Inferior parietal cortex (tissue), 1 donor: ENCODE data around the gene REX1BD.

Source experiments
- DNase-seq: peaks from one replicate; pipeline ENCODE4 v3.0.0-alpha.2; 2016; ENCODE audit errors: extremely low spot score

Gene REX1BD

DNA sequence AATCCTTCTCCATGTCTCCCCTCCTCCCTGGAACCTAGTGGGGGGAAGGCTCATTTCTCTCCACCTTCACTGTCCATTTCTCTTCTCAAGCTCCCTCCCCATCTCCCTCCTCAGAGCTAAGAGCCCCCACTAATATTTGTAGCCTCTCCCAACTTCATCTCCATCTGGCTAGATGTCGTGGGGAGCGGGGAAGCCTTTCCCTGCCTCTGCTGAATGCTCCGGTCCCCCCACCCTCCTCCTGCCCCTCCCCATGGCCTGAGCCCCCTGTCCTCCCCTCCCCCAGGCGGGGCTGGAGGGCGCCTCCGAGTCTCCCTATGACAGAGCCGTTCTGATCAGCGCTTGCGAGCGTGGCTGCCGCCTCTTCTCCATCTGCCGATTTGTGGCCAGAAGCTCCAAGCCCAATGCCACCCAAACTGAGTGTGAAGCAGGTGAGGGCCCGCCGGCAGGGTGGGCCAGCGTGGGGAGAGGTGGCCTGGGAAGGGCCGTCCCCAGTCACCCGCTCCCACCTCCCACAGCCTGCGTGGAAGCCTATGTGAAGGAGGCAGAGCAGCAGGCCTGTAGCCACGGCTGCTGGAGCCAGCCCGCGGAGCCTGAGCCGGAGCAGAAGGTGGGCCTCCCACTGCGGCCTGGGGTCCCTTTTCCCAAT, 25.1 kb downstream of the REX1BD start:
- no peak for DNase-seq

DNA sequence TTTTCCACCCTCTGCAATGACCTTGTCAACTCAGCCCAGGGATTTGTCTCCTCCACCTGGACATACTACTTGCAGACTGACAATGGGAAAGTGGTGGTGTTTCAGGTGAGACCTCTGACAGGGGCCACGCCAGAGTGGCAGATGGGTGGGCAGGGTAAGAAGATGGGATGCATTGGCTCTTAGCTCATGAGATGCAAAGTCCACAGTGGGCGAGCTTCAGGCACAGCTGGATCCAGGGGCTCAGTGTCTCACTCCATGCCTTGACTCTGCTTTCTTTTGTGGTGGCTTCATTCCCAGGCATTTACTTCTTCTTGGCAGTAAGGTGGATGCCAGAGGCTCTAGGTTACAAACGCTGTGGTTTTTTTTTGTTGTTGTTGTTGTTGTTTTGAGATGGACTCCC, 27.4 kb downstream of the REX1BD start:
- no peak for DNase-seq

DNA sequence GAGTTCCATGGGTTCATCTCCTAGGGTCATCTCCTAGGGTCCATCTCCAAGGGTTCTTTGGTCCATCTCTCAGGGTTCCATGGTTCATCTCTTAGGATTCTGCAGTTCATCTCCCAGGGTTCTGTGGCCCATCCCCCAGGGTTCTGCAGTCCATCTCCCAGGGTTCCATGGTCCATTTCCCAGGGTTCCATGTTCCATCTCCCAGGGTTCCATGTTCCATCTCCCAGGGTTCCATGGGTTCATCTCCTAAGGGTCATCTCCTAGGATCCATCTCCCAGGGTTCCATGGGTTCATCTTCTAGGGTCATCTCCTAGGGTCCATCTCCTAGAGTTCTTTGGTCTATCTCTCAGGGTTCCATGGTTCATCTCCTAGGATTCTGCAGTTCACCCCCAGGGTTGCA, 29.0 kb downstream of the REX1BD start:
- no peak for DNase-seq

DNA sequence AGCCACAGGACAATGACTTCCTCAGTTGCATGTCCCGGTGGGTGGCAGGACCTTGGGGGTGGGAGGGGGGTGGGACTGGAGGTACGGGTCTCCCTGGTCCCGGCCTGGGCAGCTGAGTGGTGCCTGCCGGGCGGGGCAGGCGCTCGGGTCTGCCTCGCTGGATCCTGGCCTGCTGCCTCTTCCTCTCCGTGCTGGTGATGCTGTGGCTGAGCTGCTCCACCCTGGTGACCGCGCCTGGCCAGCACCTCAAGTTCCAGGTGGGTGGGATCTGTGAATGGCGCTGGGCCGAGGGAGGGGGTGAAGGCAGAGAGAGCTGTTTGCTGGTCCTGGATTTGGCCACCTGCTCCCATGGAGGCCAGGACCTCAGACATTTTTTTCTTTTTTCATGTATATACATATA, 29.6 kb downstream of the REX1BD start:
- DNase-seq: no peak

DNA sequence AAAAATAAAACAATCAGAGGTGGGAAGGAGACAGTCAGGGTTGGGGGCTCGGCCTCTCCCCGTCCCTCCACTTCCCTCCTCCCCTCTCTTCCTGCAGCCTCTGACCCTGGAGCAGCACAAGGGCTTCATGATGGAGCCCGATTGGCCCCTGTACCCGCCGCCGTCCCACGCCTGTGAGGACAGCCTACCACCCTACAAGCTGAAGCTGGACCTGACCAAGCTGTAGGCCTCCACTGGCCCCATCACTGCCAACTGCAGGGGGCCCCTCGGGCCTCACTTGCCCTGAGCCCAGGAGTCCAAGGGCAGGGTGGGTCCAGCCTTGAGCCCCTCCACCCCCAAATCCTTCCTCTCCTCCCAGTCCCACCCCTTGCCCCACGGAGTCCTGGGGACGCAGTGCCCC, 31.7 kb downstream of the REX1BD start:
- no peak for DNase-seq

DNA sequence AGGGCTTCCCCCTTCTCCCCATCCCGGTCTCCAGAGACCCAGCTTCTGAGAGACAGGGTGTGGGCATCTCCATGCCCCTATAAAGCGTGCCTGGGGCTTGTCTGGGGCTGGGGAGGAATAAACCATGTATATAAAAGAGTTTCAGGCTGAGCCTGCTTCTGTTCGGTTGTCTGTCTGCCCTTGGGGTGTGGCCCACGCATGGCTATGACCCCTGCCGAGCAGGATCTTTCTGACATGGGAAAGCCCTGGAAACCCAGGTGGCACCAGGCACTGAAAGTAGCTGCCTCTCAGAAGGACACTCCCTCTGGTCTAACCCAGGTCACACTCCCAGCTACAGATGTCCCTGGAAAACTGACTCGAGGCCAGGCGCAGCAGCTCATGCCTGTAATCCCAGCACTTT, 32.3 kb downstream of the REX1BD start:
- DNase-seq: no peak

DNA sequence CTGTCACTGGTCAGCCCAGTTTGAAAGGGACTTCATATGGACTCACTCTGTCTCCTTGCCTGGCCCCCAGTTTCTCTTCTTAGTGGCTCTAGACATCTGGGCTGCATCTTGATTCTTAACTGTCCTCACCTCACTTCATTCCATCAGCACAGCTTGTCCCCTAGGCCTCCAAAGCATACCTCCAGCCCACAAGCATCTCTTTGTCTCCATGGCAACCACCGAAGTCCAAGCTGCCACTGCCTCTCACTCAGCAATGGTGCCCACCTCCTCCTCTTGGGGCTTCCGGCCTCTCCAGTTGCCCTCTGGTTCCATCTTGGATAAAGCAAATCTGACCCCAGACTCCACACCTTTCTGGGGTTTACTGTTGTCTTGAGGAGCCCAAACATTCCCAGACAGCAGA, 38.3 kb downstream of the REX1BD start:
- DNase-seq: no peak

DNA sequence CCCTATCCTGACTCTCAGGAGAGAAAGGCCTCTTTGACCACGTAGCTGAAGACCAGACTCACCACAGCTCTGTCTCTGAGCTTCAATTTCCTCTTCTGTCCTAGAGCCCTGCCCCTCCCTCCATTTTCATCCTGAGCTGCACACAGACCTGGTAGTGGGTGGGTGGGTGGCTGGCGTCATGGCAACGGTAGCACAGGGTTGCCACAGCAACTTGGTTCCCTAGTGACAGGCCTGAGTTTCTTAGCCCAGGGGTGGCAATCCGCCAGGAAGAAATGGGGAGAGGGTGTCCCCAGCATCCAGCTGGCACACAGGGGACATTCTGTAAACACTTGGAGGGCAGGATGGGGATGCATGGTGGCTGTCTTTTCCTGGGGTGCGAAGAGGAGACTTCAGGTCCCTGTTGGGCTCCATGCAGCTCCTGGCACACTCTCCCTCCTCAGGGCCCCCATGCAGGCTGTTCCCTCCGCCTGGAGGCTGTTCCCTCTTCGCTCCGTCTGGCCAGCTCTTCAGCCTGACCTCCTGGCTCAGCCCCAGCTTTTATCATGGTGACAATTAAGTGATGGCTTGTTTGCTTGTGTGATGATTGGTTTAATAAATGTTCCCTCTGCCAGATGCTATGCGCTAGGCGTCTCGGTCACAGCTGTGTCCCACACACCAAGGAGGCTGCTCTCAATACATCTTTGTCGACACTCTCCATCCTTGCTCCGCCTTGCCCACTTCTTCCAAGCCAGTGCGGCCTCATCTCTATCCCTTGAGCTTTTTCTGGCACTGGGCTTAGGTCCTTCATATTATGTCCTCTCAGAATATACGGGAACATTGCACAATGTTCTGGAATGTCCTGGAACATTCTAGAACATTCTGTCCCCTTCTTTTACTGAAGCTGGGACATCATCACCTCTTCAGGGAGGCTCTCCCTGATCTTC, 40.8 kb downstream of the REX1BD start:
- no peak for DNase-seq

DNA sequence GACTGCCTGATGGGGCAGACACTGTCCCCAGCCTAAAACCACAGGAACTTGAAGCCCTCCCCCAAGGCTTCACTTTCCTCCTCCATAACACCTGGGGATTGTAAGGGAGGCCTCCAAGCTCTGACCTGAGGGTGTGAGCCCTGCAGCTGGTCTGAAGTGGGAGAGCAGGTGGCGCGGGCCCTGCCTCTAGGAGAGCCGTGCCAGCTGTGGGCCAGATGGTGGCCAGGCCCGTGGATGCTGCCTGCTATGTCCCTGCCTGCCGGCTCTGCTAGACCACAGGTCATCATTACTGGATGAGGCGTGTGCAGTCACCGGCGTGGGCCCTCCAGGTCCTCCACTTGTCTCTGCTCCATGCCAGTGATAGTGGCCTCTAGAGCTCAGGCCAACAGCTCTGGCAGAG, 44.7 kb downstream of the REX1BD start:
- DNase-seq: no peak

DNA sequence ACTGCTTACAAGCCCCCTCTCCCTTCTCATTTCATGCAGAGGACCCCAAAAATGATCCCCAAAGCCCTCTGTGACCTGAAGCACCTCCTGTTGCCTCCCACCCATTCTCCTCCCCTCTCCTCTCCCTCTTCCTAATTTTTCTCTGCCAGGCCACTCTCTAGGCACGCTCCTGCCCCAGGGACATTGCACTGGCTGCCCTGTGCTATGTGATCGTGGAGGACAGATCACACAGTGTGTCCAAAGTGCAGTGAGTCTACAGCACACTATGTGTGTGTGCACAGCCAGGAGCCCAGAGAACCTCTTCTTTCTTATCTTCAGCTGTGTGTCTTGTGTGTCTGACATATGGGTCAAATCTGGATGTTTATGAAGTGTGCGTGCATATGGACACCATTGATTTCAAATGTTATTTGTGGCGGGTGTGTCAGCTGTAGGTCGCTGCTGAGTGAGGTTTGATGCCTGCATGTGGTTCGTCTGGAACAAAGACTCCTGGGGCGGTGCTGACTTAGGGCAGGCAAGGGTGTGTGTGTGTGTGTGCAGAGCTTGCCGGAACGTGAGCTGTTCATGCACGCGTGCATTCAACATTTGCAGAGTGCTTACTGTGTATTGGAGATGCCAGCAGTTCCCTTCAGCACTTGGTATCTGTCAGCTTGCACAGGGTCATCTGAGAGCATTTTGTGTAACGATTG, 46.2 kb downstream of the REX1BD start:
- no peak for DNase-seq

DNA sequence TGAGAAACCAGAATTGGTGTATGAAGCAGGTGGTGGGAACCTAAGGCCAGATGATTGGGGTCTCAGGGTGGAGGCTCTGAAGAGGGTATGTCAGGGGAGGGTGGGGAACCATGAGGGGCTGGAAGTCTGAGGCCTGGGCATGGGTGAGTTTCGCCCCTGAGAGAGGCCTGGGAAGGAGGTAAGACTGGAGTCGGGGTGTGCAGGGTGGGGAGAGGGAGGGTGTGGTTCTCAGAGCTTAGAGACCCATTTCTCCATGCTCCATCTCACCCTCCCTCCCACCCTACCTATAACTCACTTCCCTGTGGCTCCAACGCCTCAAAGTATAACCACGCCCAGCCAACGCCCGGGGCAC, 47.2 kb downstream of the REX1BD start:
- DNase-seq: no peak

DNA sequence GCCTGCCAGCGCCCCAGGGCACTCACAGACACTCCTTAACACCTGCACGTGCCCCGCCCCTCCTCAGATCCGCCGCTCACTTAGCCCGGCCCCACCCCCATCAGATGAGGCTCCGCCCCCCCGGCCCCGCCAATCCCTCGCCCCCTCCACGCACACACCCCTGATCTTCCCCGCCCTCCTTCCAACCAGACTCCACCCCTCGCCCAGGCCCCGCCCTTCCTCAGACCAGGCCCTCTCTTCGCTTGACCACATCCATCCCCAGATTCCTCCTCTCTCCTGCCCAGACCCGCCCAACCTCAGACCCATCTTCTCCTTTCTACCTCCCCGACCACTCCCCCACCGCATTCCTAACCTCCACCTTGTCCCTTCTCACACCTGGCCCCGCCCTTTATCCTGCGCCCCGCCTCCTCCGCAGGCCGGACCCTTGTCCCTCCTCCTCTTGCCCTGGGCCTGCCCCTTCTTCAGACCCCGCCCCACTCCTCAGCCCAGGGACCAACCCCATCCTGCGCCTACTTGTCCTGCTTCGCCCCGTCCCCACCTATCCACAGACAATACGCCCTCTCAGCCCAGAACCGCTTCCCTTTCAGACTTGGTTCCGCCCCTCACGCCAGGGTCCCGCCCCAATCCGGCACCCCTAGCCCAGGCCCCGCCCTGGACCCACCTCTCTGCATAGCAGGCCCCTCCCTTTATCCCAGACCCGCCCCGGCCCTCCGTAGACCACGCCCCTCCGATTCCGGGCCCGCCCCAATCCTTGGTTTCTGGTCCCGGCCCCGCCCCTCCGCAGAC, 47.8 kb downstream of the REX1BD start:
- DNase-seq: peak; percentile 87

DNA sequence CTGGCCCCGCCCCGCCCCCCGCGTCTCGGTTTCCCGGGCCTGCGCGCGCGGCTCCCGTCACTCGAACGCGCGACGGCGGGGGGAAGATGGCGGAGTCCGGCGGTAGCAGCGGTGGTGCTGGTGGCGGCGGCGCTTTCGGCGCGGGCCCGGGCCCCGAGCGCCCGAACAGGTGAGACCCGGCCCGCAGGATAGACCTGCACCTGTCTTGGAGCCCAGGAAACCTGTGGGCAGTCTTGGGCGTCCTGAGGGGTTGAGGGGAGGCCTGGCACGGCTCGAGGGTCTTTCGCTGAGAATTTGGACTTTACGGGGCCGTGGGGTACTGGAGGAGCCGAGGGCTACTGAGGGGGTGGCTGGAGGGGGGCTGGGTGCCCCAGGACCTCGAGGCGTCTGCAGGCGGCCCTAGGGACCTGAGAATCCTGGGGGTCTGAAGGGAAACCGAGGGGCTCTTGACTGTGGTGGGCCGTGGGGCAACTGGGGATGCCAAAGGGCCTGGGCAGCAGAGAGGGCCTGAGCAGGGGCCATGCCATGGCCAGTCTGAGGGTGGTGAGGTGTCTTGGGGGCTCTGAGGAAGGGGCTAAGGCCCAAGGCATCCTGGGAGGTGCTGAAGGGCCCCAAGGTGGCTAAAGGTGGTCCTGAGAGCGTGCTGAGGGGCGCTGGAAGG, 48.5 kb downstream of the REX1BD start, which contains the start of gene KLHL26:
TSS of gene KLHL26 (plus strand) at position 60 of the 661 bp plus-strand sequence. CDS start at position 87, 27 bp downstream.
- DNase-seq: no peak

DNA sequence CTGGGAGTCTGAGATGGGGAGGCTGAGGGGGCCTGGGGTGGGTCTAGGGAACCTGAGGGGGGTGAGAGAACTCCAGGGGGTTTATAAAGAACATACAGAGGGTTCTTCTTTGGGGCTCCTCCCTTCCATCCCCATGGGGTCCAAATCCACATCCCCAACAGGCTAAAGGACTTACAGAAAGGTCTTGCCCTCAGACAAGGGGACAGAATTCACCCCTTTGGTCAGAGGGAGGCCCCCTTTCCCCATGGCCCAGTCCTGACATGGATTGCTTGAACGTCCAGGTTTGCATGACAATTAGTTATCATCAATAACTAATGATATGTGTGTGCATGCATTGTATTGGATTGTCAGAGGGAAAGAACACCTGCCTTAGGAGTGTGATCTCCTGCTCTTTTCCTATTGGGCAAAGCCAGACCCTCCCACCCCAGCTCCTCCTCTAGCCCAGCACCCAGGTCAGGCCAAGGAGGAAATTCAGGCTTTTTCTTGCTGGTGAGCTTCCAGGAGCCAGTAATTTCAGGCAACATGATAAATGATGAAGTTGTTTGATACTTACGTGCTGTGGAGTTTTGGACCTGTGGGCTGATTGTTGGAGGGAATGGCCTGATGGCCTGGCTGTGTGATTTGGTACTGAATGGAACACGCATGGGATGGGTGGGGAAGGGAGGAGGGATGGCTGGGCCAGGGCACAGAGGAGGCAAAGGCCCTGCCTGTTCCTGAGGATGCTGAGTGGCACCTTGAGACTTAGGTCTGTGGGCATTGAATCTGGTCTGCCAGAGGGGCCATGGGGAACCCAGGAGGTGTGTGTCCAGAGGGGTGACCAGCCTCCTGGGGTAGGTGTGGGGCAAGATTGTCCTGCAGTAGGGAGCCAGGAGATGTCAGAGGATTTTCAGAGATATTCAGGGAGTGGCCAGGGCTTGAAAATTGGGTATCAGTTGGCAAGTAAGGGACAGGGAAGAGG, 49.4 kb downstream of the REX1BD start:
- no peak for DNase-seq

DNA sequence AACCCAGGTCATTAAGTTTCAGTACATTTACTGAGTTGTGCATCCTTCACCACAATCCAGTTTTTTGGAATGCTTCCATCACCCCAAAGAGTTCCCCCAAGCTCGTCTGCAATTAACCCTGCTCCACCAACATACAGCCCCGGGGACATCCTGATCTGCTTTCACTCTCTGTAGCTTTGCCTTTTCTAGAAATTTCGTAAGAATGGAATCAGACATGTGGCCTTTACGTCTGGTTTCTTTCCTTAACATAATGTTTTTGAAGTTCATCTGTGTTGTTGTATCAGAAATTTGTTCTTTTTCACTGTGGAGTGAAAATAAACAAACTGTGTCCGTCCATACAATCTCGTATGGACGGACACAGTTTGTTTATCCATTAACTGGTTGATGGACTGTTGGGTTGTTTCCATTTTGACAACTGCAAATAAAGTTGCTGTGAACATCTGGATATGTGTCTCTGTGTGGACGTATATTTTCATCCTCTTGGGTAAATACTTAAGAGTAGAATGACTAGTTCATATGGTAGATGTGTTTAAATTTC, 51.2 kb downstream of the REX1BD start:
- DNase-seq: no peak
